Measurements from ENCODE around the gene MCCC1. TPM values are rescaled to one million over a fixed set of nuclear protein-coding genes. Genes with fewer than 3 reads are reported as not detected.
"Not testable (repeated sequence)": the region's sequence is repeated elsewhere in the genome, so short reads cannot be mapped to it uniquely, and the experiment has no call there.

Gene MCCC1
- total RNA-seq, 1 donor from 2014 or later = 31.6 TPM

- H3K36me3 Mint-ChIP-seq (ENCODE audit: low read depth) = no peaks in the 10 kb centered on the region
These were observed 16.8 kb upstream of the MCCC1 start for GRCh38 chr3:183116025-183116614.

GRCh38 chr3:183114384-183115178 is 15.3 kb upstream of the MCCC1 start:
- DNase-seq = no peak
- TF ChIP-seq CTCF (IDR thresholded peaks at IDR 0.05) = no peak
- ATAC-seq (ENCODE audit: low read depth) = no peak
- intact Hi-C loops (cut with micrococcal nuclease) = no loop called here
- ChIA-PET POLR2A (no interaction called here), CTCF (interaction anchor here (1.2 kb wide), 1 partner anchor 267 kb away, joined by 6 read pairs; no protein-coding TSS in a partner anchor)
- H3K27ac Mint-ChIP-seq = peak overlapping the region; percentile 61
- H3K4me3 Mint-ChIP-seq = peak overlapping the region; percentile 55
- peaks cover 7% of the 10 kb centered on the region for H3K9me3 Mint-ChIP-seq
- H3K27me3 Mint-ChIP-seq = peaks cover 11% of the 10 kb centered on the region
- peaks cover 42% of the 10 kb centered on the region for H3K4me1 Mint-ChIP-seq
- no peaks in the 10 kb centered on the region for H3K36me3 Mint-ChIP-seq (ENCODE audit: low read depth)

More at GRCh38 chr3:183116025-183116614, 16.8 kb upstream of the MCCC1 start:
- Mint-ChIP-seq H3K9me3 (peaks cover 5% of the 10 kb centered on the region), H3K27me3 (peaks cover 16% of the 10 kb centered on the region), H3K4me3 (peak overlapping the region; percentile 69), H3K4me1 (peaks cover 41% of the 10 kb centered on the region), H3K27ac (peak overlapping the region; percentile 61)
- ChIA-PET POLR2A (interaction anchor here (0.7 kb wide), 1 partner anchor 1145 kb away, joined by 9 read pairs; no protein-coding TSS in a partner anchor), CTCF (interaction anchor here (0.6 kb wide), 1 partner anchor 1366 kb away, joined by 3 read pairs; no protein-coding TSS in a partner anchor)
- TF ChIP-seq CTCF (IDR thresholded peaks at IDR 0.05) = no peak
- peak; percentile 63 for DNase-seq
- intact Hi-C loops (cut with micrococcal nuclease) = loop anchor here (1.0 kb wide), 1 partner anchor 17 kb away; the partner anchor contains the start of gene MCCC1
- peak; percentile 92 for ATAC-seq (ENCODE audit: low read depth)

- H3K27me3 Mint-ChIP-seq, POLR2A ChIA-PET: not testable (repeated sequence)
These were observed 10.6 kb upstream of the MCCC1 start for GRCh38 chr3:183109847-183110246.

GRCh38 chr3:183108470-183108869 is 9.2 kb upstream of the MCCC1 start:
- Mint-ChIP-seq H3K4me3 (no peak overlapping the region), H3K4me1 (peaks cover 22% of the 10 kb centered on the region), H3K9me3 (peaks cover 7% of the 10 kb centered on the region), H3K27me3 (no peaks in the 10 kb centered on the region), H3K27ac (no peak overlapping the region), H3K36me3 (ENCODE audit: low read depth) (no peaks in the 10 kb centered on the region)
- DNase-seq (no peak), ATAC-seq (ENCODE audit: low read depth) (no peak)
- CTCF ChIA-PET = interaction anchor here (1.1 kb wide), 1 partner anchor 272 kb away, joined by 3 read pairs; no protein-coding TSS in a partner anchor
- POLR2A ChIA-PET = no interaction called here
- no peak for TF ChIP-seq CTCF (IDR thresholded peaks at IDR 0.05)
- intact Hi-C loops (cut with micrococcal nuclease) = no loop called here

More at GRCh38 chr3:183109847-183110246, 10.6 kb upstream of the MCCC1 start:
- H3K9me3 Mint-ChIP-seq; H3K27ac Mint-ChIP-seq; DNase-seq; CTCF ChIA-PET; H3K4me3 Mint-ChIP-seq; ATAC-seq (ENCODE audit: low read depth); intact Hi-C loops (cut with micrococcal nuclease); H3K36me3 Mint-ChIP-seq (ENCODE audit: low read depth): not testable (repeated sequence)
- peaks cover 33% of the 10 kb centered on the region for H3K4me1 Mint-ChIP-seq

- peaks cover 20% of the 10 kb centered on the region for H3K4me1 Mint-ChIP-seq
- POLR2A ChIA-PET = no interaction called here
- H3K4me3 Mint-ChIP-seq = no peak overlapping the region
- H3K9me3 Mint-ChIP-seq = peaks cover 7% of the 10 kb centered on the region
- H3K27ac Mint-ChIP-seq = no peak overlapping the region
- DNase-seq (no peak), ATAC-seq (ENCODE audit: low read depth) (no peak)
- H3K27me3 Mint-ChIP-seq = no peaks in the 10 kb centered on the region
- intact Hi-C loops (cut with micrococcal nuclease) = no loop called here
- H3K36me3 Mint-ChIP-seq (ENCODE audit: low read depth) = no peaks in the 10 kb centered on the region
- no peak for TF ChIP-seq CTCF (IDR thresholded peaks at IDR 0.05)
- CTCF ChIA-PET = interaction anchor here (1.1 kb wide), 1 partner anchor 272 kb away, joined by 3 read pairs; no protein-coding TSS in a partner anchor
These were observed 8.7 kb upstream of the MCCC1 start for GRCh38 chr3:183108001-183108449.

GRCh38 chr3:183107372-183107771 is 8.1 kb upstream of the MCCC1 start:
- POLR2A ChIA-PET; DNase-seq; H3K27ac Mint-ChIP-seq; H3K36me3 Mint-ChIP-seq (ENCODE audit: low read depth); CTCF ChIA-PET; H3K9me3 Mint-ChIP-seq; ATAC-seq (ENCODE audit: low read depth); H3K27me3 Mint-ChIP-seq; H3K4me3 Mint-ChIP-seq; intact Hi-C loops (cut with micrococcal nuclease): not testable (repeated sequence)
- peaks cover 20% of the 10 kb centered on the region for H3K4me1 Mint-ChIP-seq

Measured in activated B cell treated with CpG ODN at 0.5 μM for 24 hours (primary cell).